TTC549 (cell line): ENCODE data around the gene ARAP3.
"Not testable (repeated sequence)": the region's sequence is repeated elsewhere in the genome, so short reads cannot be mapped to it uniquely, and the experiment has no call there.

ENCODE experiments used
- FAIRE-seq: peaks from 2 replicates; lab custom pipeline; 2012; peaks lifted over from hg19 to GRCh38; lab: Jason Lieb, UNC

The ARAP3 gene

DNA sequence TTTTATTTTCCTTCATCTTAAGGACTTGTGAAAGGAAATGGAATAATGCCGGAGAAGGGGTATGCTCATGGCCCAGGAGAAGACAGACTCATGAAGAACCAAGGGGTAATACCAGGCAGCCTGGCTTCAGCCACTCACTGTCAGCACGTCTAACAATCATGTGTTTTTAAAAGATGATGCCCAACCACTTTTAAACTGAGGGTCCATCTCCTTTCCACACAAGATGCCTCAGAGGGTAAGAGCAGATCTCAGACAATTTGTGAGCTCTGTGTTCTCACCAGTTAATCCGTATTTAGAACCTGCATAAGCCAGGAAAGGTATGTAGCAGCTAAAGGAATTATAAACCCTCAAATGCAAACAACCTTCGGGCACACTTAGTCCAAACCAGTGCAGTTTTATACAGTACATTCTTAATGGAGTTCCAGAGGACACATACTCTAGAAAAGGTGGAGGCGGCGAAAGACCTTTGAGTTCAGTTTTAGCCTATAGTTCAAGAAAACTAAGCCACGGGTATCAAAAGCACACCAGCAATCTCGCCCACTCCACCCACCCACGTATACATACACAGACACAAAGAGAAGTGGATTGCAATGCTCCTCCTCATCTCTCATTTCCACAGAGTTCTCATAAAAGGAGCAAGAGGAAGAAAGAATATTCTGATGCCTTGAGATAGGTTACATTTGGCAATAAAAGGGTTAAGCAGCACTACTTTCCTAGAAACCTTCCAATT lies 65.9 kb downstream of the ARAP3 start:
- no peak for FAIRE-seq

DNA sequence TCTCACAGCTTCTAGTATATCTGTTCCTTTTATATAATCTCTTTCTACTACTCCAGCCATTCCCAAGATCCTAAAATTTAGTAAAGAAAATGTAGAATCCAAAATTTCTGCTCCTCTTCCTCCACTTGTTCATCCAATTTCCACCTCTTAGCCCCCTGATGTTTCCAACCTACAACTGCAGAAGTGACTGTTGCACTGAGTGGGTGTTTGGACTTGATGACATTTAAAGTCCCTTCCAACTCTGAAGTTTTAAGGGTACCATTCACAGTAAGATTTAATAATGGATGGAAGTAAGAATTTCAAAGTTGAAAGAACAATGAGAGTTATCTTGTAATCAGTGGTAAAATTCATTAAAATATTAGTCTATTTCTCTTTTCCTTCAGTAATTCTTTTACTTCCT lies 68.7 kb downstream of the ARAP3 start:
- no peak for FAIRE-seq

DNA sequence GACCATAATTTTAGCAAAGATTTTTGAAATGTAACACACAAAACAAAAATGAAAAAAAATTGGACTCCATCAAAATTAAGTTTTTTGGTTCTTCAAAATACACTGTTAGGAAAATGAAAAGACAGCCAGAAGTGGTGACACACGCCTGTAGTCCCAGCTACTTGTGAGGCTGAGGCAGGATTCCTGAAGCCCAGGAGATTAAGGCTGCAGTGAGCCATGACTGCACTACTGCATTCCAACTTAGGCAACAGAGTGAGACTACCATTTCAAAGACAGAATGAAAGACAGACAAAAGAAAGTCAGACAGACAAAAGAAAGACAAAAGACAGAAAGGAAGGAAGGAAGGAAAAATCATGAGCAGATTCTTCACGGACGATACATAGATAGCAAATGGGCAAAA lies 70.7 kb downstream of the ARAP3 start:
- no peak for FAIRE-seq

DNA sequence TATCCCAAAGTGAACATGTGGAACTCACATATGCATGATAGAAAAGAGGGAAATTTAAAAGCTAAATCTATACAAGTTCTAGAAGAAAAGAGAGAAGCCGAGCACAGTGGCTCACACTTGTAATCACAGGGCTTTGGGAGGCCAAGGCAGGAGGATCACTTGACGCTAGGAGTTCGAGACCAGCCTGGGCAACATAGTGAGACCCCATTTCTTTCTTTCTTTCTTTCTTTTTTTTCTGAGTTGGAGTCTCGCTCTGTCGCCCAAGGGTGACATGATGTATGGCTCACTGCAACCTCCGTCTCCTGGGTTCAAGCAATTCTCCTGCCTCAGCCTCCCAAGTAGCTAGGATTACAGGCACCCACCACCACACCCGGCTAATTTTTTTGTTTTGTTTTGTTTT lies 72.1 kb downstream of the ARAP3 start:
- FAIRE-seq = not testable (repeated sequence)

GRCh38 chr5:141609044-141609443 lies 73.0 kb downstream of the ARAP3 start:
- no peak for FAIRE-seq

- FAIRE-seq = no peak
Observed at GRCh38 chr5:141608557-141608956, 73.5 kb downstream of the ARAP3 start.

GRCh38 chr5:141608046-141608445 lies 74.0 kb downstream of the ARAP3 start:
- no peak for FAIRE-seq

DNA sequence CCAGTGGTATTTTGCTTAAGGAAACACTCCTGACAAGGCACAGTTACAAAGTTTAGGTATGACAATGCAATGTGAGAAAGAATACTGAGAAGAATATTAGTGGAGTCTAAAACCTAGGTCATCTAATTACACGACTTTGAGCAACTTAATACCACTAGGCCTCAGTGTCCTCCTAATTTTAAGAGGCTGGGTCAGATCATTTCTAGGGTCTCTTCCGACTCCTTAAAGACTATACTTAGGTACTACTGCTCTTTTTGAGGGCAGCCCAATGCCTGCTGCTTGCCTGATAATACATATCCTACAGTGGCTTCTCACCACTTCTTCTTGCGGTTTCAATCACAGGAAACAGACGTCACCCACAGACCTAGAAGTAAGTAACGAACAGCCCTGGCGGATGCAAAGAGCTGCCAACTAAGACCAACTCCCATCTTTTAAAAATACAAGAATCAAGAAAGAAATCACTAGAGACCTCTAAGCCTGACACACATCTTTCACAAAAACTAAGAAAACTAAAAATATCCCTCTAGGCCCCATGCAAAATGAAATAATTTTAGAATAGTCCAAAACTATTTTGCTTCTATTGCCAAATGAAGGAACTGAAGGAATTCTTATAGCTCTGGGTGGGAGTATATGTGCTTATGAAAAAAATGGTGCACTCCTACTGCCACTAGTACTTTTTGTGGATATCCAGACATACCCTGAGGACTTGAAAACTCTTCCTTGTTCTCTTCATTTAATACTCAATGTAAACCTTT lies 76.3 kb downstream of the ARAP3 start:
- FAIRE-seq = no peak

- FAIRE-seq = no peak
Observed at GRCh38 chr5:141603923-141604717, 77.9 kb downstream of the ARAP3 start.
